NCI-H524 treated with DMSO at 0.1 percent for 48 hours (cell line): Measurements from ENCODE around the gene NLGN4X.
"Not testable (repeated sequence)": the region's sequence is repeated elsewhere in the genome, so short reads cannot be mapped to it uniquely, and the experiment has no call there.

ENCODE experiments used
- DNase-seq: peaks from one replicate; lab custom pipeline; 2025; lab: John Stamatoyannopoulos, UW

Gene NLGN4X

DNA sequence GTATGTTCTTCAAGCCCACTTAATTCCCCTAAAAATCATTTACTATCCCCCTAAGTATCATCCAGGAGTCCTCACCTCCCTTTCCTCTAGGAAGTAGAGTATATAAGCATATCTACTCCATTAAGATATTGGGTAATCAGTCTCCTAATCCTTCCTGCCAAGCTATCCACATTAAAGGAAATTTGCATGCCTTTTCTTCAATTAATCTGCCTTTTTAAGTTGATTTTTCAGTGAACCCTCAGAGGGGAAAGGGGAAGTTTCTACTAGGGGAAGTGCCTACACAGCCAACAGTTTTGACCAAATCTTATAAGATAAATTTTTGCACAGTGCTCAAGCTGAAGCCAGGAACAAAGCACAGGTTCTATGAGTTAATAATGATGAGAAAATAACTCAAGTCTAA is 222.8 kb downstream of the NLGN4X start:
- DNase-seq: no peak

DNA sequence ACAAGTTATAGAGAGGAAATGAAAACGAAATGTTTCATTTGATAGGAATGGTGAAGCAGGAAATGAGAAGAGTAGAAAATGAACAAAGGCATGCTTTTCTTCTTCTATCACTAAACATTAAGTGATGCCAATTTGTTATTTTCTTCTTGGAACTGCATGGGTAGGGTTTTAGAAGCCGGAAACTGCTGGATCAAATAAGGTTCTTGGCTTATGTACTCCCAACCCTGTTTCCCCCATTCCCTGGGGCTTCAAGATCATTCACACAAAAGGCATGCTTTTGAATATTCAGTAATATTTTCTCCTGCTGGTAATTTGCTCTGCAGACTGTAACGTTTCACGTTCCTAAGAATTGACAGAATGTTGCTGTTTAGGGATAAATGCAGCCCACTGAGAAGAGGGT is 224.1 kb downstream of the NLGN4X start:
- no peak for DNase-seq

- DNase-seq: no peak
Measured at GRCh38 chrX:6002056-6002455, 226.6 kb downstream of the NLGN4X start.

- no peak for DNase-seq
Measured at GRCh38 chrX:5998901-5999300, 229.8 kb downstream of the NLGN4X start.

DNA sequence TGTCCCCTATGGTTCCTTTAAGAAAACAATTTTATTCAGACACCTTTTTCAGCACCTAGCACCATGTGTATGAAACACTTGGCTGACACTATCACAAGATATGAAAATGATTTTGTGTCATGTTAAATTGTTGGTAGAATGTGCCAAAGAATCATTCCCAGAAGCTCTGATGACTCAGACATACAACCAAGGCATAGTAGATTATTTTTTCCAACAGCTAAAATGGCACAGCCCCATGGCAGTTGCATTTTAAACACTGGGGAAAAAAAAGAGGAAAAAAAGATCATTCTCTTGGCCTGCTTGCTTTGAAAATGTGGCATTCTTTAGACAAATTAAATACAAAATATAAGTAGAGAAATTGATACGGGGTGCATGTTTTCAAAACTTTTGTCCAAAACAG is 230.2 kb downstream of the NLGN4X start:
- no peak for DNase-seq

DNA sequence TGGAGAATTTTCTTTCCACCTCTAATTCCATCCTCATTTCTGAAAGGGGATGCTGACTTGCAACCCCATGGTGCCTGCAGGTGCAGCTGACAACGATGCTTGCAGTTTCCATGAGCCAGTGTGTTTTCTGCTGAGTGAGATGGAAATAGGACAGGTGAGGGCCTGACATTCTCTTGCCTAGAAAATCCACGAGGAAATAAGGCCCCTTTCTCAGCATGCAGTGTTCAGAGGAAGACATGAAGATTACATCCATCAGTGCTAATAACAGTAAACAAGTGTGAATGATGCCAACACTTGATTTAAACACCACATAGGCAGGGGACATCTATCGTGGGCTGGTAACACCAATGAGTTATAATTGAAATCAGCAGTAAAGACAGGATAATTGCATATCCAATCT is 237.3 kb downstream of the NLGN4X start:
- DNase-seq: no peak

DNA sequence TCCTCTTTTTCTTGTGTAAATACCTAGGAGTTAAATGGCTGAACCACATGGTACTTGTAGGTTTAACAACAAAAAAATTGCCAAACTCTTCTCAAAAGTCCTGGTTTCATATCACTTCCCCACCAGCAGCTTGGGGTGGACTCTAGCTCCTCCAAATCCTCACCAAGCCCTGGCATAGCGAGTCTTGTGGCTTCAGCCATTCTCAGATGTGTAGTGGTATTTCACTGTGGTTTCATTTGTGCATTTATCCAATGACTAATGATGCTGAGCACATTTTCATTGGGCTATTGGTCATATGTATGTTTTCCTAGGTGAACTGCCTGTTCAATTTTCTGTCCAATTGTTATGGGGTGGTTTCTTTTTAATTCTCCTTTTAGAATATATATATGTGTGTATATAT is 249.3 kb downstream of the NLGN4X start:
- no peak for DNase-seq

- DNase-seq: peak; percentile 48
Measured at GRCh38 chrX:5976332-5976731, 252.3 kb downstream of the NLGN4X start.

- no peak for DNase-seq
Measured at GRCh38 chrX:5971300-5971699, 257.4 kb downstream of the NLGN4X start.

DNA sequence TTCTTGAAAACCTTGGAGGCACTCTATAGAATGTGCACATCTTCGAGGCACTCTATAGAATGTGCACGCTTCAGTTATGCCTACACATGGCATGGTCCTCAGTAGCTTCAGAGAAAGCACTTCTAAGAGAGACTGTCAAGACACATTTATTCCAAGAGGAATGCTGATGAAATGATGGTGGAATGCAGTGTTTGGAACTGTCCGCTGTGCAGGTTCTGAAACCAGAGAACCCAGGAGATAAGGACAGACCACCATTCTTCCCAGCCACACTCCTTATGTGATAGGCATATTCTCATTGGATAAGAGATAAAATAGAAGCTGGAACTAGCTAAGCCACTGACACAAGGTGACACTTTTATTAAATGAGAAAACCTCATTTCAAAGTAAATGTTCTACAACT is 263.3 kb downstream of the NLGN4X start:
- no peak for DNase-seq

DNA sequence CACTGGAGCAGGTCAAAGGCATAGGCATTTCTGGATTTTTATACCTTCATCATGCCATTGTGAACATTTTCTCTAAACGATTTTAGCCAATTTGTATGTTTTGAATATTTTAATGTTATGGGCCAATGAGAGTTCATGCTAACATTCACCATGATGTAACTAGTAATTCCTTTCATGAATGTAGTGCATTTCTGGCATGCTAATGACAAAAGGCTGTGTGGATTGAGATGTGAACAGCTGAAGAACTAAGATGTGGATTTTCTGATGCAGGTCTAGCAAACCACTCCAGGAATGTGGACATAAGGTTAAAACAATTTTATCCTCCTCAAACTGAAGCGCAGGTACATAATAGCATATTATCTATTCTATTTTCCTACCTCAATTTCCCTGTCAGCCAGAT is 269.4 kb downstream of the NLGN4X start:
- no peak for DNase-seq

GRCh38 chrX:5958523-5958922 is 270.1 kb downstream of the NLGN4X start:
- no peak for DNase-seq

DNA sequence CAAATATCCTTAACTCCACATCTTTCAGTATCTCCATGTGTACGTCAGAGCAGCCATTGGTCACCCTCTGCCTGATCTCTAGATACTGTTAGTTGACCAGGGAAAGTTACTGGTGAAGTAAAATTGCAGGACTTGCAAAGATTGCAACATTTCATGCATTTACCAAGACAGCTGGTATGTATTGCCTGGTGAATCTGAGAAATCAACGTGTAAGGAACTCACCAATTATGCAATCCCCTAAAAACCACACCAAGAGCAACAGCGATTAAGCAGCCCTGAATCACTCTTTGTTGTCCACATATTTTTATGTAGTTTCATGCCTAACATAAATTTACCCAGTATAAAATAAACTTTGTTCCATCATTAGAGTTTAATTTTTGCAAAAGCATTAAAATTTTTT is 271.2 kb downstream of the NLGN4X start:
- no peak for DNase-seq

GRCh38 chrX:5936438-5936837 is 292.2 kb downstream of the NLGN4X start:
- DNase-seq: no peak

DNA sequence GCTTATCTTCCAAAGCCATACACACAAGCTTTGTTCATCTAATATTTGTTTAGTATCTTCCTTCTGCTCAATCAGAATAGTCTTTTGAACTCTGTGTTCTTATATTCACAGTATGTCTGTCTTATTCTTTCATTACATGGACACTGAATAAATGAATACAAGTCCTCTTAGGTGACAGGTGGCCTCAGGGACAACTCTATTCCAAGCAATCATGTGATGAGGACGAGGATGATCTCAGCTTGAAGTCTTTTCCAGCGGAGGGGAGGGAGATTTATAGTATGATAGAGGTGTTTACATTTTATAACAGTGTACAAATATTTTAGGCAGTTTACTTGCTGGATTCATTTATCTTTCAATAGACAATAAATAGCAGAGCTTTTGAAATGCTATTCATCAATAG is 300.4 kb downstream of the NLGN4X start:
- DNase-seq: no peak

- no peak for DNase-seq
Measured at GRCh38 chrX:5916945-5917344, 311.7 kb downstream of the NLGN4X start.

- DNase-seq: no peak
Measured at GRCh38 chrX:5915783-5916182, 312.9 kb downstream of the NLGN4X start.

DNA sequence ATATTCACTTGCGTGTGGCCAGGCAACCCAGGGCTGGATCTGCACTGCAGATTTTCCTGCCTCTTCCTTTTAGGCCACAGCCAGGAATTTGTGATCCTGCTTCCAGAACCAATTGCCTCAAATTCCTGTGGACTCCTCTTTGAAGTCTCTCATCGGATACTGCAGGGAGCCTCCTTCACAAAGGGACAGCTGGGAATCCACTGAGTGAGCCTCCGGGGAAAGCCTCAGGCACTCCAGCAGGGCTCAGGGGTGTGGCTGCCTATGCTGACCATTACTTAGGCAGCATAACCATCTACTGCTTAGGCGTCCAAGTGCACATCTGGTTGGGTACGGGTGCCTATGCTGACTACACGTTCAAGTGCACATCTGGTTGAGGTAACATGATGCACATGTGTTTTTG is 321.5 kb downstream of the NLGN4X start:
- DNase-seq: no peak

DNA sequence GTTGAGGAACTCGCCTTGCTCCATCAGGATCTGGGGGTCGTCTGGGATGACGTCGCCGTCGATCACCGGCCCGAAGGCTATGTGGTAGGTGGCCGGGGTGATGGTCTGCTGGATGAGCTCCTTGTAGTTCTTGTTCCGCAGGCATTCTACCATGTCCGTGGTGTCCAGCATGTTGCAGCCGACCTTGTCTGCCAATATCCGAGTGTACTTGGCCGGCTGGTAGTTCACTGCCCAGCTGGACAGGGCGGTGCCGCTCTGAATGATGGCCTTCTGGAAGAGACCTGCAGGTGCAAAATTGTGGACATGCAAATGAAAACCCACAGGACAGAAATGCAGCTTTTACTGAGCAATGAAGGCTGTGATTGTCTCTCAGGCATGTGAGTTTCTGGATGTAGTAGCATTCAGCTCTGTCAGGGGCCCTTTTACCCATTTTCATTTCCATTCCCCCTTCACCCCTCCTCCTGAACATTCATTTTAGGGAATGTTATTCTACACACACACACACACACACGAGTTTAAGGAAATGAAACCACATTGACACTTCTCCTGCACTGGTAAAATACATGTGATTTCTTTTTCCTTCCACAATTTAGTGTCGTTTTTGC is 325.0 kb downstream of the NLGN4X start:
- DNase-seq: not testable (repeated sequence)

GRCh38 chrX:5898463-5898862 is 330.2 kb downstream of the NLGN4X start:
- no peak for DNase-seq

DNA sequence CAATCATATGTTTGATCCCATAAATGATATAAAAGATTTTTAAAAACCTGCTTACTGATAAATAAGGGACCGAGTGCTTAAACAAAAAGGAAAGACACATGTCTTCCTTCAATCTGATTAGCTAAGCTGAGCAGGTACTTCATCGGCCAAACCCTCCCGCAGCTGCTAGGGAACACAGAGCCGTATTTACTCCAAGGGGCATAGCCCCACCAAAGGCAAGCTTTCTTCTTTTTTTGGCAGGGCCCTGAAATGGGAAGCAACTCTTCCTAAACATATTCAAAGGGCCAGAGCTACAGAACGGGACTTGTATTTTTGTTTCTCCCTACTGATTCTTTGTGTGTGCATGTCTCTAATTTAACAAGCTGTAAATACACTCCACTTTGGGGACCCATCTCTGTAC is 337.3 kb downstream of the NLGN4X start:
- DNase-seq: no peak

DNA sequence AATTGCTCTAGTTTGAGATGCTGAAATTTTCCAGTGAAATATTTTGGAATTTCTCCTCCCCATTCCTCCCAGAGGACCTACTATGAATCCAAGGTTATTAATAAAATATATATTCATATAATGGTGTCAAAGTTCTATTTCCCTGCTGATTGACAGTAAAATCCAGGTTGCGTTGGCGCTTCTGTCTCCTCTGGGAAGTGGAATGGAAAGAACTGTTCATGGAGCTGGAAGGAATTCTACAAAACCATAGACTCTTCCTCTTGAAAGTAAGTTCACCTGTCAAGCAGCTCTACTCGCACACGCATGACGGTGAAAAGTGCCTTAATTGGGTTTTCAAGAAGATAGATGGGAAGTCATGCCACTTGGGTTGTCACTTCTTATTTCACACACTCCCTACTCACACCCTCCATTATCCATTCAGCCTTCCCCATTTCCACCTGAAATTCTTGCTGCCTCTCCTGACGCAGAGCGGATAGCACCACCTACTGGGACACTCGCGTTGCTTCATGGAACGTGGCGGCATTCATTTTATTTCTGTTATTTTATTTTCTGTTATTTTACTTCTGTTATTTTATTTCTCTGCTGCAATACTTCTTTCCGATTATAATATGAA is 351.6 kb downstream of the NLGN4X start:
- no peak for DNase-seq

- no peak for DNase-seq
Measured at GRCh38 chrX:5870238-5870637, 358.4 kb downstream of the NLGN4X start.

GRCh38 chrX:5869786-5870185 is 358.9 kb downstream of the NLGN4X start:
- no peak for DNase-seq
